ENCODE measurements around the gene UNG.

- TF ChIP-seq CTCF (IDR thresholded peaks at IDR 0.05) (no peak), POLR2A (IDR thresholded peaks at IDR 0.05) (no peak)
These were observed 42.9 kb upstream of the UNG start for GRCh38 chr12:109054520-109054919.
